Psoas muscle (tissue), 8 donors: ENCODE measurements around the gene SLAMF1. TPM values are rescaled to one million over a fixed set of nuclear protein-coding genes. Genes with fewer than 3 reads are reported as not detected.
"Not testable (repeated sequence)": the region's sequence is repeated elsewhere in the genome, so short reads cannot be mapped to it uniquely, and the experiment has no call there.

Source experiments
- ATAC-seq, 4 donors: fragments of 200-7000 bp; cut with Tn5 transposase; one replicate each; pipeline ENCODE4 v1.9.1; 2020; ENCODE audit warnings: moderate library complexity in 3 of 4, mild to moderate bottlenecking in 2 of 4
- DNase-seq, 2 donors: peaks; one replicate each; pipeline ENCODE4 v3.0.0-alpha.2; 2020
- H3K27ac ChIP-seq: fragments of 200-600 bp; one replicate; pipeline ENCODE4 v1.8.0; 2022
- H3K27me3 ChIP-seq, 3 donors: fragments of 200-600 bp in 1 of 3; one replicate each; pipeline versions ENCODE4 v1.6.1 to v1.8.0; 2013 to 2022; ENCODE audit warnings: low read length in 2 of 3, mild to moderate bottlenecking in 2 of 3, moderate library complexity in 1 of 3; ENCODE audit not compliant: insufficient read depth in 3 of 3
- H3K36me3 ChIP-seq, 2 donors: fragments of 200-600 bp in 1 of 2; one replicate each; pipeline versions ENCODE4 v1.6.1 to v1.8.0; 2013 to 2022; ENCODE audit warnings: low read depth in 1 of 2, mild to moderate bottlenecking in 1 of 2, moderate library complexity in 1 of 2; ENCODE audit not compliant: insufficient read depth in 1 of 2
- H3K4me1 ChIP-seq: fragments of 200-600 bp; one replicate; pipeline ENCODE4 v1.8.0; 2022
- H3K4me3 ChIP-seq: fragments of 200-600 bp; one replicate; pipeline ENCODE4 v1.8.0; 2022; ENCODE audit warnings: mild to moderate bottlenecking
- H3K9me3 ChIP-seq: fragments of 200-600 bp; one replicate; pipeline ENCODE4 v1.8.0; 2022
- WGBS, 3 donors: extraction: QIAGEN DNeasy Blood & Tissue Kit; methylation state at CpG; one replicate each; pipeline versions ENCODE4 v1.1.6 to v1.1.7; 2013; 5-methylcytosine and 5-hydroxymethylcytosine counted together
- intact Hi-C, 2 donors: fragments of 100-400 bp; cut with DNase I; formaldehyde crosslinking; loops; one replicate each; pipeline versions ENCODE4 v1.11.0 to v1.14.2; 2022
- polyA plus RNA-seq, 3 donors: library from polyadenylated mRNA; stranded (reverse); fragments of 200-250 nt; gene quantifications; one replicate each; pipeline ENCODE4 v1.2.3, GENCODE V29; 2013
- total RNA-seq, 4 donors: library from RNA; stranded (reverse); fragmentation: NEBNext Ultra II Directional in 2 of 4; extraction: Animal tissue kit (Norgen Biotek cat#: 25700) in 2 of 4; gene quantifications; one replicate each; pipeline versions ENCODE4 v1.2.1 to v1.2.4, GENCODE V29; 2021 to 2023
- TF ChIP-seq, protein P1 (sequence below): fragments of 200-600 bp; IDR thresholded peaks from one replicate; pipeline ENCODE4 v1.8.0; 2022; ENCODE audit warnings: antibody characterized with exemption
- donor health status: healthy with polysubstance abuse.
- donor health status: DM: no; HTN: no; CAD: no; lungs with moderate emphysema.
- donor health status: Bipolar disorder and iron deficiency.
- donor health status: healthy.
- donor health status: DM: yes; HTN: yes; CAD: no.
- donor health status: DM: no; HTN: no; CAD: no.
- donor health status: DM: no; HTN: no; CAD: no.
- donor health status: DM: yes; HTN: yes; CAD: no.

The SLAMF1 gene
- total and polyA plus RNA-seq, 7 donors: 0.03 to 0.30 (median 0.08) TPM

DNA sequence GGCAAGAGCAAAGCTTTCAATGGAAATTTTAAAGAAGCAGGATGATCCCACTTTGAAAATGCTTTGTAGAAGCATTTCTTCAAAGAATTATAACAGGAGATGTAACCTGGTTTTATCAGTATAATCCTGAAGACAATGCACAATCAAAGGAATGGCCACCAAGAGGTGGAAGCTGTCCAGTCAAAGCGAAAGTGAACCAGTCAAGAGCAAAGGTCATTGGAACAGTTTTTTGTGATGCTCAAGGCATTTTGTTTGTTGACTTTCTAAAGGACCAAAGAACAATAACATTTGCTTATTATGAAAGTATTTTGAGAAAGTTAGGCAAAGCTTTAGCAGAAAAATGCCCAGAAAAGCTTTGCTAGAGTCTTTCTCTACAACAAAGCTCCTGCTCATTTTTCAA lies 62.1 kb downstream of the SLAMF1 start:
- Histone ChIP-seq H3K27me3 (no peaks in the 10 kb centered on the region), H3K9me3 (peaks cover 5% of the 10 kb centered on the region), H3K27ac (no peak overlapping the region), H3K4me3 (no peak overlapping the region), H3K36me3 (no peaks in the 10 kb centered on the region), H3K4me1 (no peaks in the 10 kb centered on the region)
- intact Hi-C loops: no loop called here
- TF ChIP-seq, protein P1, sequence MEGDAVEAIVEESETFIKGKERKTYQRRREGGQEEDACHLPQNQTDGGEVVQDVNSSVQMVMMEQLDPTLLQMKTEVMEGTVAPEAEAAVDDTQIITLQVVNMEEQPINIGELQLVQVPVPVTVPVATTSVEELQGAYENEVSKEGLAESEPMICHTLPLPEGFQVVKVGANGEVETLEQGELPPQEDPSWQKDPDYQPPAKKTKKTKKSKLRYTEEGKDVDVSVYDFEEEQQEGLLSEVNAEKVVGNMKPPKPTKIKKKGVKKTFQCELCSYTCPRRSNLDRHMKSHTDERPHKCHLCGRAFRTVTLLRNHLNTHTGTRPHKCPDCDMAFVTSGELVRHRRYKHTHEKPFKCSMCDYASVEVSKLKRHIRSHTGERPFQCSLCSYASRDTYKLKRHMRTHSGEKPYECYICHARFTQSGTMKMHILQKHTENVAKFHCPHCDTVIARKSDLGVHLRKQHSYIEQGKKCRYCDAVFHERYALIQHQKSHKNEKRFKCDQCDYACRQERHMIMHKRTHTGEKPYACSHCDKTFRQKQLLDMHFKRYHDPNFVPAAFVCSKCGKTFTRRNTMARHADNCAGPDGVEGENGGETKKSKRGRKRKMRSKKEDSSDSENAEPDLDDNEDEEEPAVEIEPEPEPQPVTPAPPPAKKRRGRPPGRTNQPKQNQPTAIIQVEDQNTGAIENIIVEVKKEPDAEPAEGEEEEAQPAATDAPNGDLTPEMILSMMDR: no peak
- no peak for DNase-seq
- 67 to 91% (median 79%) methylated on average over 1 of the region's 1 CpG for WGBS, 3 donors
- ATAC-seq: no peak

DNA sequence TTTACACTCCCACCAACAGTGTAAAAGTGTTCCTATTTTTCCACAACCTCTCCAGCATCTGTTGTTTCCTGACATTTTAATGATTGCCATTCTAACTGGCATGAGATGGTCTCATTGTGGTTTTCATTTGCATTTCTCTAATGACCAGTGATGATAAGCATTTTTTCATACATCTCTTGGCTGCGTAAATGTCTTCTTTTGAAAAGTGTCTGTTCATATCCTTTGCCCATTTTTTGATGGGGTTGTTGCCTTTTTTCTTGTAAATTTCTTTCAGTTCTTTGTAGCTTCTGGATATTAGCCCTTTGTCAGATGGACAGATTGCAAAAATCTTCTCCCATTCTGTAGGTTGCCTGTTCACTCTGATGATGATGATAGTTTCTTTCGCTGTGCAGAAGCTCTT lies 63.9 kb downstream of the SLAMF1 start:
- H3K27me3 ChIP-seq, H3K9me3 ChIP-seq, H3K27ac ChIP-seq, ATAC-seq, DNase-seq, H3K4me3 ChIP-seq, H3K36me3 ChIP-seq, H3K4me1 ChIP-seq, intact Hi-C loops: not testable (repeated sequence)
- WGBS, 3 donors: 82 to 84% (median 83%) methylated on average over 2 of the region's 2 CpGs

DNA sequence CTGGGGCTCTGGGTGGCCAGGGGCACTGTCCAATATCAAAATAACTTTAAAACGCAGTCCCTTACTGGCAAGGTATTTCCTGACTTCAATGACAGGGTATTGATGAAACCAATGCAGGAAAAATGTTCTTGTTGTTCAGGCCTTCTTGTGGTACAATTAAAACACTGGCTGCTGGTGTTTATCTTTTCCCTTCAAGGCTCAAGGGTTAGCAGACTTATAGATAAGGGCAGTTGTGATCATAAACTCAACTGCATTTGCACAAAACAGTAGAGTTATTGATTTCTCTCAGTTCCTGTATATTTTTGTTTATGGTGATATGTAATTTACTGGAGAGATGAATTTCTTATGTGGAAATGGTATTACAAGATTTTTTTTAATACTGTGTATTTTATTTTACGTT lies 64.9 kb downstream of the SLAMF1 start:
- no peaks in the 10 kb centered on the region for H3K4me1 ChIP-seq
- no peak for DNase-seq
- TF ChIP-seq, protein P1: no peak
- H3K27ac ChIP-seq: no peak overlapping the region
- peaks cover 5% of the 10 kb centered on the region for H3K9me3 ChIP-seq
- no peaks in the 10 kb centered on the region for H3K36me3 ChIP-seq
- no peak overlapping the region for H3K4me3 ChIP-seq
- intact Hi-C loops: no loop called here
- no peaks in the 10 kb centered on the region for H3K27me3 ChIP-seq
- ATAC-seq: no peak
- WGBS, 3 donors: 65 to 69% (median 66%) methylated on average over 2 of the region's 2 CpGs

DNA sequence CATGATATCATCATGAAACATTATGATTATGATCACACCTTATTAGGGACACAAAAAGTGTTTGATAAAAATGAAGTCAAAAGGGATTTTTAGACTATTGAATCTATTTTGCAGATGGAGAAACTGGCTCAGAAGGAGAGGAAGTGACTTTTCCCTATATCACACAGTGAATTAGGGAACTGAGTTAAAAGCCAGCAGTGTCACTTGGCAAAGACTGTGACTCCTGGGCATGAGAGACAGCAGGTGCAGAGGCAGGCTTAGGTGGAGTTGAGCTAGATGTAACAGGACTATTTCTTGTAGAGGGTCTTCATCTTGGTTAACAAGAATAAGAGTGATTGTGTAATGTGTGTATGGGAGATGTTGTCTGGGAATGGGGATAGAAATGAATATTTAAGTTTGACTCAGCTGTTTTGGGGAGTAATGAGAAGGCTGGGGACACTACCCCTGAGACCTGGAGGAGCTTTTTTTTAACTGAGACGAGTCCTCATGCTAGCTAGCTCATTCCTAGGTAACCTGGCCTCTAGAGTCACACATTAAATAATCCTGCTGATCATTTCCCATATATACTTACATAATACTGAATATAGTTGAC lies 66.5 kb downstream of the SLAMF1 start:
- DNase-seq: no peak
- no peak for ATAC-seq
- H3K27me3 ChIP-seq: no peaks in the 10 kb centered on the region
- no peak overlapping the region for H3K27ac ChIP-seq
- no peaks in the 10 kb centered on the region for H3K36me3 ChIP-seq
- TF ChIP-seq, protein P1: no peak
- intact Hi-C loops: no loop called here
- H3K4me3 ChIP-seq: no peak overlapping the region
- WGBS, 3 donors: 29 to 48% (median 34%) methylated on average over 1 of the region's 1 CpG
- H3K9me3 ChIP-seq: peaks cover 5% of the 10 kb centered on the region
- no peaks in the 10 kb centered on the region for H3K4me1 ChIP-seq

DNA sequence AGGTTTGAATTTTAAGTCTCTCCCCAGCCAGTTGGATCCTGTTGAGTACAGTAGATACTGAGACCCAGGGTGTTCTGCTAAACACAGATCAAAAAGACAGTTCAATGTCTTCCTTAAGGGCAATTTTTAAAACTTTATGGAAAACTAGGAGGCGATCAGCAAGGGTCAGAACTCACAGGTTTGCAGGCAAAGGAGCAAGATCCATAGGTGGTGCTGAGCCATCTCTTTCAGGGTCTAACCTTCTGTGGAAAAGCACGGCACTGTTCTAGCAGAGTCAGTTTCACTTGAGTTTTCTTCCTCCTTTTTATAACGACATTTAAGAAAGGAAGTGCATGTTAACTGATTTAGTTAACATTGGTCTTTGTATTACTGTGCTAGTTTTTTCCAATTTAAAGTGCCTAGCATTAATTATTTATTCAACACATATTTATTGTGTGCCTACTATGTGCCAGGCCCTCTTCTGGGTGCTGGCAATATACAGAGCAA lies 67.6 kb downstream of the SLAMF1 start, which contains the start of gene CD84:
CD84 (minus strand) TSS at position 281 of the 486 bp plus-strand sequence; CDS start at position 222, 59 bp downstream.
- no peaks in the 10 kb centered on the region for H3K27me3 ChIP-seq
- no peaks in the 10 kb centered on the region for H3K36me3 ChIP-seq
- intact Hi-C loops: no loop called here
- TF ChIP-seq, protein P1: no peak
- H3K9me3 ChIP-seq: peaks cover 5% of the 10 kb centered on the region
- 54 to 66% (median 62%) methylated on average over 3 of the region's 3 CpGs for WGBS, 3 donors
- ATAC-seq (no peak), DNase-seq (no peak)
- no peak within 1 kb of the TSS for H3K27ac ChIP-seq
- H3K4me3 ChIP-seq: peak within 1 kb of the TSS; percentile 35
- no peaks in the 10 kb centered on the region for H3K4me1 ChIP-seq
